Endodermal cell (in vitro differentiated cells): ENCODE measurements around the gene TAF8. TPM values are rescaled to one million over a fixed set of nuclear protein-coding genes. Genes with fewer than 3 reads are reported as not detected.

Experiments used
- DNase-seq: peaks from one replicate; pipeline ENCODE4 v3.0.0-alpha.2; 2017
- H3K27ac ChIP-seq: 2 replicates; pipeline ENCODE4 v1.5.1; 2013; ENCODE audit warnings: mild to moderate bottlenecking, low read depth, low read length, moderate library complexity
- H3K27me3 ChIP-seq: 2 replicates; pipeline ENCODE4 v1.6.1; 2013; ENCODE audit warnings: mild to moderate bottlenecking, low read length, moderate library complexity; ENCODE audit not compliant: insufficient read depth, control insufficient read depth, poor library complexity, severe bottlenecking
- H3K36me3 ChIP-seq: 2 replicates; pipeline ENCODE4 v1.7.0; 2013; ENCODE audit warnings: mild to moderate bottlenecking, low read length, moderate library complexity; ENCODE audit not compliant: control insufficient read depth, insufficient read depth
- H3K4me1 ChIP-seq: one replicate; pipeline ENCODE4 v1.7.0; 2013; ENCODE audit warnings: low read length; ENCODE audit not compliant: control insufficient read depth, insufficient read depth
- H3K4me3 ChIP-seq: 2 replicates; pipeline ENCODE4 v1.5.1; 2013; ENCODE audit warnings: mild to moderate bottlenecking, low read length, moderate library complexity
- H3K9ac ChIP-seq: 2 replicates; pipeline ENCODE4 v1.6.1; 2013; ENCODE audit warnings: mild to moderate bottlenecking, low read length, moderate library complexity; ENCODE audit not compliant: poor library complexity, severe bottlenecking; ENCODE audit errors: extremely low read depth
- H3K9me3 ChIP-seq: 2 replicates; pipeline ENCODE4 v1.6.1; 2013; ENCODE audit warnings: mild to moderate bottlenecking, low read length, moderate library complexity; ENCODE audit not compliant: control insufficient read depth
- H3K27ac Mint-ChIP-seq: 2 replicates; pipeline ENCODE4 v1.8.0; 2020; ENCODE audit warnings: mixed read lengths
- H3K27me3 Mint-ChIP-seq: 2 replicates; pipeline ENCODE4 v1.8.0; 2021; ENCODE audit warnings: mild to moderate bottlenecking, mixed read lengths; ENCODE audit not compliant: insufficient read depth
- H3K36me3 Mint-ChIP-seq: 2 replicates; pipeline ENCODE4 v1.8.0; 2020; ENCODE audit warnings: low read depth, mixed read lengths
- H3K4me1 Mint-ChIP-seq: 2 replicates; pipeline ENCODE4 v1.8.0; 2020; ENCODE audit warnings: mixed read lengths
- H3K4me3 Mint-ChIP-seq: 2 replicates; pipeline ENCODE4 v1.8.0; 2020; ENCODE audit warnings: mild to moderate bottlenecking, moderate library complexity, mixed read lengths
- H3K9me3 Mint-ChIP-seq: 2 replicates; pipeline ENCODE4 v1.8.0; 2020; ENCODE audit warnings: mild to moderate bottlenecking, mixed read lengths
- WGBS, 2 experiments: methylation state at CpG; one replicate each; pipeline versions ENCODE4 v1.1.5 to v1.1.7; 2013; ENCODE audit warnings: missing lambda C conversion rate in 2 of 2, mixed read lengths in 1 of 2; ENCODE audit not compliant: insufficient coverage in 1 of 2, insufficient read length in 1 of 2; 5-methylcytosine and 5-hydroxymethylcytosine counted together
- total RNA-seq, 2 donors: library from RNA; stranded (reverse); fragmentation: NEBNext Ultra II Directional in 1 of 2; extraction: Animal tissue kit (Norgen Biotek cat#: 25700) in 1 of 2; gene quantifications; 2 replicates in 1 of 2; 3 replicates in 1 of 2; pipeline ENCODE4 v1.2.1, GENCODE V29; 2021
- TF ChIP-seq, protein P1 (sequence below): fragments of 200-600 bp; sonication (generic); conservative IDR thresholded peaks from 2 replicates; pipeline ENCODE4 v1.5.0; 2021; ENCODE audit warnings: antibody characterized with exemption, mild to moderate bottlenecking

Gene TAF8
- total RNA-seq, 2 donors from 2014 or later = 27.9 to 31.0 TPM

DNA sequence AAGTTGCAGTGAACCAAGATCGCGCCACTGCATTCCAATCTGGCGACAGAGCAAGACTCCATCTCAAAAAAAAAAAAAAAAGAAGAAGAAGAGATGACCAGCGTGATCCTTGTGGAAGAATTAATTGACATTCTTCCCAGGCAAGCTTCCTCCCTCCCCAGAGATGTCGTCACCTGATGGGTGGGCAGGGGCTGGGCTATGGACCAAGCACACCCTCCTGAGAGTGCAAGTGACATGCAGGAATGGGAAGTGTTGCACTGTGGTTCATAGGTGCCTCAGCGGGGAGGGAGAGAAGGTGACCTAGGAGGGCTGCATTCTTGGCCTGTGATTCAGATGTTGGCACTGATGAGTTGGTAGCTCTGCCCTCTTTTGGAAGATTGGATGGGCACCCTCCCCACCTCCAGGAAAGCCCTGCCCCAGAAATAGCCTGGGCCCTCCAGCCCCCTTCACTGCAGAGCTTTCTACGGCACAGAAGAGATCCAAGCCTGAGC lies 37.8 kb downstream of the TAF8 start:
- Histone ChIP-seq H3K4me3 (no peak overlapping the region), H3K9me3 (no peaks in the 10 kb centered on the region), H3K27me3 (no peaks in the 10 kb centered on the region), H3K36me3 (no peaks in the 10 kb centered on the region), H3K4me1 (no peaks in the 10 kb centered on the region), H3K9ac (no peak overlapping the region), H3K27ac (no peak overlapping the region)
- TF ChIP-seq, protein P1, sequence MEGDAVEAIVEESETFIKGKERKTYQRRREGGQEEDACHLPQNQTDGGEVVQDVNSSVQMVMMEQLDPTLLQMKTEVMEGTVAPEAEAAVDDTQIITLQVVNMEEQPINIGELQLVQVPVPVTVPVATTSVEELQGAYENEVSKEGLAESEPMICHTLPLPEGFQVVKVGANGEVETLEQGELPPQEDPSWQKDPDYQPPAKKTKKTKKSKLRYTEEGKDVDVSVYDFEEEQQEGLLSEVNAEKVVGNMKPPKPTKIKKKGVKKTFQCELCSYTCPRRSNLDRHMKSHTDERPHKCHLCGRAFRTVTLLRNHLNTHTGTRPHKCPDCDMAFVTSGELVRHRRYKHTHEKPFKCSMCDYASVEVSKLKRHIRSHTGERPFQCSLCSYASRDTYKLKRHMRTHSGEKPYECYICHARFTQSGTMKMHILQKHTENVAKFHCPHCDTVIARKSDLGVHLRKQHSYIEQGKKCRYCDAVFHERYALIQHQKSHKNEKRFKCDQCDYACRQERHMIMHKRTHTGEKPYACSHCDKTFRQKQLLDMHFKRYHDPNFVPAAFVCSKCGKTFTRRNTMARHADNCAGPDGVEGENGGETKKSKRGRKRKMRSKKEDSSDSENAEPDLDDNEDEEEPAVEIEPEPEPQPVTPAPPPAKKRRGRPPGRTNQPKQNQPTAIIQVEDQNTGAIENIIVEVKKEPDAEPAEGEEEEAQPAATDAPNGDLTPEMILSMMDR = no peak
- Mint-ChIP-seq H3K36me3 (no peaks in the 10 kb centered on the region), H3K27me3 (peaks cover 26% of the 10 kb centered on the region), H3K9me3 (no peaks in the 10 kb centered on the region), H3K4me1 (no peaks in the 10 kb centered on the region), H3K4me3 (no peak overlapping the region), H3K27ac (no peak overlapping the region)
- peak; percentile 62 for DNase-seq
- WGBS, 2 experiments = 82 to 96% methylated on average over 4 to 7 of the region's 7 CpGs

DNA sequence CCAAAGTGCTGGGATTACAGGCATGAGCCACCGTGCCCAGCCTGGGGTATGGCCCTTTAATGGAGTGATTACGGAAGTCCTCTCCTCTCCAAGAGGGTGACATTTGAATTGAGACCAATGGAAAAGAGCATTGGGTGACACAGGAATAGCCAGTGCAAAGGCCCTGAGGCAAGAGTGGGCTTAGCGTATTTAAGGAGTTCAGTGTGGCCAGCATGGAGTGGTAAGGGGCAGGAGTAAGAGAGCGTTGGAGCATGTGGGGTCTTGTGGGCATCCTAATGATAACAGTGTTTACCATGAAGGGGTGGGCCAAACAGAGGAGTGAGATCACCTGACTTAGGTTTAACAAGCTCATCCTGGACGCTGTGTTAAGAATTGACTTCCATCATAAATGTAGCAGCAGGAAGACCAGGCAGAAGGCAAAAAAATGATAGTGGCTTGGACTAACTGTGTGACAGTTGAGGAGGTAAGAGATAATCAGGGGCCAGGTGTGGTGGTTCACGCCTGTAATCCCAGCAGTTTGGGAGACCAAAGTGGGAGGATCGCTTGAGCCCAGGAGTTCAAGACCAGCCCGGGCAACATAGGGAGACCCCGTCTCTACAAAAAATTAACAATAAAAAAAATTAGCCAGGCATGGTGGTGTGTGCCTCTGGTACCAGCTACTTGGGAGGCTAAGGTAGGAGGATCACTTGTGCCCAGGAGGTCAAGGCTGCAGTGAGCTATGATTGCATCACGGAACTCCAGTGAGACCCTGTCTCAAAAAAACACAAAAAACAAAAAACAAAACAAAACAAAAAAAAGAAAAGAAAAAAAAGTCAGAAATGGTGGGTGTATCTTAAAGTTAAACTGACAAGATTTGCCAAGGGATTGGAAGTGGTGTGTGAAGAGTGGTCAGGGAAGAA lies 40.7 kb downstream of the TAF8 start:
- Histone ChIP-seq H3K4me3 (no peak overlapping the region), H3K27me3 (no peaks in the 10 kb centered on the region), H3K4me1 (no peaks in the 10 kb centered on the region), H3K36me3 (no peaks in the 10 kb centered on the region), H3K9me3 (no peaks in the 10 kb centered on the region), H3K27ac (no peak overlapping the region), H3K9ac (no peak overlapping the region)
- Mint-ChIP-seq H3K27ac (no peak overlapping the region), H3K36me3 (no peaks in the 10 kb centered on the region), H3K27me3 (peaks cover 34% of the 10 kb centered on the region), H3K4me3 (no peak overlapping the region), H3K9me3 (no peaks in the 10 kb centered on the region), H3K4me1 (peaks cover 2% of the 10 kb centered on the region)
- TF ChIP-seq, protein P1 = no peak
- DNase-seq = no peak
- 89 to 95% methylated on average over 8 to 9 of the region's 10 CpGs for WGBS, 2 experiments

DNA sequence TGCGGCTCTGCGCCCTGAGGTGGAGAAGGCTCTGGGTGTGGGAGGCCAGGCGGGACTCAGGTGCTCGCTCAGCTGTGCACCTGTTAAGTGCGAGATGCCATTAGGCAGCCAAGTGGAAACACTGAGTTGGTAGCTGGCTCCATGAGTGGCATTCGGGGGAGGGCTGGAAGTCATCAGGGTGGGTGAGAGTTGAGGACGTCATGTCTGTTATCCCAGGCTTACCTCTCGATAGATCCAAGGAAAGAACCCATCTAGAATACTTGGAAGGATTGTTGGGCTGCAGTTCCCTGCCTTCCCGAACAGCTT lies 41.3 kb downstream of the TAF8 start:
- 90 to 100% methylated on average over 2 to 9 of the region's 9 CpGs for WGBS, 2 experiments
- H3K36me3 Mint-ChIP-seq = no peaks in the 10 kb centered on the region
- H3K27ac Mint-ChIP-seq = no peak overlapping the region
- no peak overlapping the region for H3K27ac ChIP-seq
- no peak overlapping the region for H3K9ac ChIP-seq
- TF ChIP-seq, protein P1 = no peak
- no peaks in the 10 kb centered on the region for H3K4me1 ChIP-seq
- no peaks in the 10 kb centered on the region for H3K9me3 ChIP-seq
- H3K27me3 Mint-ChIP-seq = peaks cover 33% of the 10 kb centered on the region
- H3K36me3 ChIP-seq = no peaks in the 10 kb centered on the region
- peaks cover 2% of the 10 kb centered on the region for H3K4me1 Mint-ChIP-seq
- no peak overlapping the region for H3K4me3 ChIP-seq
- H3K27me3 ChIP-seq = no peaks in the 10 kb centered on the region
- no peaks in the 10 kb centered on the region for H3K9me3 Mint-ChIP-seq
- no peak overlapping the region for H3K4me3 Mint-ChIP-seq
- DNase-seq = no peak
